ENCODE data around the gene SH3PXD2A. TPM values are rescaled to one million over a fixed set of nuclear protein-coding genes. Genes with fewer than 3 reads are reported as not detected.

Gene SH3PXD2A
- polyA plus RNA-seq, 4 donors = 2.2 to 28.3 (median 8.7) TPM

GRCh38 chr10:103703941-103704919 lies 151.1 kb downstream of the SH3PXD2A start:
- 51 to 73% (median 70%) methylated on average over 13 of the region's 13 CpGs for WGBS, 3 donors
- no peak for DNase-seq
- FAIRE-seq = no peak
- H3K27ac ChIP-seq (ENCODE audit: low read depth in 1 of 3, low read length in 2 of 3) = no peak overlapping the region
- no peaks in the 10 kb centered on the region for H3K27me3 ChIP-seq (ENCODE audit: control insufficient read depth in 3 of 3, insufficient read depth in 3 of 3, low read length in 3 of 3)
- H3K4me1 ChIP-seq (ENCODE audit: control insufficient read depth in 3 of 3, insufficient read depth in 2 of 3, low read depth in 1 of 3, low read length in 2 of 3) = no peaks in the 10 kb centered on the region
- no peaks in the 10 kb centered on the region for H3K9me3 ChIP-seq (ENCODE audit: control insufficient read depth in 2 of 2, insufficient read depth in 1 of 2, low read depth in 1 of 2, low read length in 1 of 2)
- H3K36me3 ChIP-seq (ENCODE audit: control insufficient read depth in 3 of 3, insufficient read depth in 2 of 3, low read depth in 1 of 3, low read length in 3 of 3) = peaks cover 0 to 64% (median 0%) of the 10 kb centered on the region in 3 donors
- H3K4me3 ChIP-seq (ENCODE audit: low read depth in 1 of 3, low read length in 3 of 3) = no peak overlapping the region

GRCh38 chr10:103701380-103702222 lies 153.8 kb downstream of the SH3PXD2A start:
- FAIRE-seq = no peak
- no peak overlapping the region for H3K4me3 ChIP-seq (ENCODE audit: low read depth in 1 of 3, low read length in 3 of 3)
- peaks cover 0 to 64% (median 0%) of the 10 kb centered on the region in 3 donors for H3K36me3 ChIP-seq (ENCODE audit: control insufficient read depth in 3 of 3, insufficient read depth in 2 of 3, low read depth in 1 of 3, low read length in 3 of 3)
- peaks cover 0 to 5% (median 0%) of the 10 kb centered on the region in 3 donors for H3K4me1 ChIP-seq (ENCODE audit: control insufficient read depth in 3 of 3, insufficient read depth in 2 of 3, low read depth in 1 of 3, low read length in 2 of 3)
- no peaks in the 10 kb centered on the region for H3K9me3 ChIP-seq (ENCODE audit: control insufficient read depth in 2 of 2, insufficient read depth in 1 of 2, low read depth in 1 of 2, low read length in 1 of 2)
- no peak for DNase-seq
- WGBS, 3 donors = 67 to 87% (median 77%) methylated on average over 1 of the region's 1 CpG
- no peak overlapping the region for H3K27ac ChIP-seq (ENCODE audit: low read depth in 1 of 3, low read length in 2 of 3)
- H3K27me3 ChIP-seq (ENCODE audit: control insufficient read depth in 3 of 3, insufficient read depth in 3 of 3, low read length in 3 of 3) = no peaks in the 10 kb centered on the region

DNA sequence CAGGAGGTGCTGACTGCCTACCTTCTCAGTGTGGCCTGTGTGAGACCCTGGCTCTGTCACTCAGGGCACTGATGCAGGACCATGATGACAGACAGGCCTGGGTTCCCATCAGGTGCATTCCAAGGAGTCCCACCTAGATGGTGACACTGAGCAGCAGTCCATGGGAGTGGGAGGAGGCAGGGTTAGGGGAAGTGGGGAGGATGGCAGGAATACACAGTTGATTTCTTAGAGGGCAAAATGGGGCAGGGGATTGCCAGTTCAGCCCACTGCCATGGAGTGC lies 155.0 kb downstream of the SH3PXD2A start:
- Histone ChIP-seq H3K4me1 (ENCODE audit: control insufficient read depth in 3 of 3, insufficient read depth in 2 of 3, low read depth in 1 of 3, low read length in 2 of 3) (peaks cover 4 to 16% (median 5%) of the 10 kb centered on the region in 3 donors), H3K9me3 (ENCODE audit: control insufficient read depth in 2 of 2, insufficient read depth in 1 of 2, low read depth in 1 of 2, low read length in 1 of 2) (no peaks in the 10 kb centered on the region), H3K4me3 (ENCODE audit: low read depth in 1 of 3, low read length in 3 of 3) (no peak overlapping the region), H3K27ac (ENCODE audit: low read depth in 1 of 3, low read length in 2 of 3) (no peak overlapping the region), H3K27me3 (ENCODE audit: control insufficient read depth in 3 of 3, insufficient read depth in 3 of 3, low read length in 3 of 3) (no peaks in the 10 kb centered on the region), H3K36me3 (ENCODE audit: control insufficient read depth in 3 of 3, insufficient read depth in 2 of 3, low read depth in 1 of 3, low read length in 3 of 3) (peaks cover 0 to 56% (median 0%) of the 10 kb centered on the region in 3 donors)
- DNase-seq (no peak), FAIRE-seq (no peak)

- no peak for FAIRE-seq
- DNase-seq = no peak
- H3K27ac ChIP-seq (ENCODE audit: low read depth in 1 of 3, low read length in 2 of 3) = no peak overlapping the region
- peaks cover 4 to 22% (median 11%) of the 10 kb centered on the region in 3 donors for H3K4me1 ChIP-seq (ENCODE audit: control insufficient read depth in 3 of 3, insufficient read depth in 2 of 3, low read depth in 1 of 3, low read length in 2 of 3)
- H3K4me3 ChIP-seq (ENCODE audit: low read depth in 1 of 3, low read length in 3 of 3) = no peak overlapping the region
- H3K27me3 ChIP-seq (ENCODE audit: control insufficient read depth in 3 of 3, insufficient read depth in 3 of 3, low read length in 3 of 3) = no peaks in the 10 kb centered on the region
- H3K9me3 ChIP-seq (ENCODE audit: control insufficient read depth in 2 of 2, insufficient read depth in 1 of 2, low read depth in 1 of 2, low read length in 1 of 2) = no peaks in the 10 kb centered on the region
- 77 to 88% (median 81%) methylated on average over 10 of the region's 10 CpGs for WGBS, 3 donors
- H3K36me3 ChIP-seq (ENCODE audit: control insufficient read depth in 3 of 3, insufficient read depth in 2 of 3, low read depth in 1 of 3, low read length in 3 of 3) = peaks cover 0 to 57% (median 0%) of the 10 kb centered on the region in 3 donors
These were observed 155.6 kb downstream of the SH3PXD2A start for GRCh38 chr10:103699611-103700435.

GRCh38 chr10:103698266-103698665 lies 157.1 kb downstream of the SH3PXD2A start:
- no peak for DNase-seq
- no peak for FAIRE-seq

GRCh38 chr10:103697787-103698186 lies 157.6 kb downstream of the SH3PXD2A start:
- H3K36me3 ChIP-seq (ENCODE audit: control insufficient read depth in 3 of 3, insufficient read depth in 2 of 3, low read depth in 1 of 3, low read length in 3 of 3) = peaks cover 0 to 43% (median 0%) of the 10 kb centered on the region in 3 donors
- H3K4me1 ChIP-seq (ENCODE audit: control insufficient read depth in 3 of 3, insufficient read depth in 2 of 3, low read depth in 1 of 3, low read length in 2 of 3) = peaks cover 9 to 37% (median 15%) of the 10 kb centered on the region in 3 donors
- H3K27ac ChIP-seq (ENCODE audit: low read depth in 1 of 3, low read length in 2 of 3) = no peak overlapping the region
- DNase-seq = no peak
- no peak for FAIRE-seq
- no peaks in the 10 kb centered on the region for H3K27me3 ChIP-seq (ENCODE audit: control insufficient read depth in 3 of 3, insufficient read depth in 3 of 3, low read length in 3 of 3)
- 95 to 99% (median 98%) methylated on average over 4 of the region's 4 CpGs for WGBS, 3 donors
- no peaks in the 10 kb centered on the region for H3K9me3 ChIP-seq (ENCODE audit: control insufficient read depth in 2 of 2, insufficient read depth in 1 of 2, low read depth in 1 of 2, low read length in 1 of 2)
- no peak overlapping the region for H3K4me3 ChIP-seq (ENCODE audit: low read depth in 1 of 3, low read length in 3 of 3)

More at GRCh38 chr10:103698266-103698665, 157.1 kb downstream of the SH3PXD2A start:
- peaks cover 0 to 48% (median 0%) of the 10 kb centered on the region in 3 donors for H3K36me3 ChIP-seq (ENCODE audit: control insufficient read depth in 3 of 3, insufficient read depth in 2 of 3, low read depth in 1 of 3, low read length in 3 of 3)
- 88 to 92% (median 89%) methylated on average over 3 to 4 of the region's 4 CpGs for WGBS, 3 donors
- H3K27me3 ChIP-seq (ENCODE audit: control insufficient read depth in 3 of 3, insufficient read depth in 3 of 3, low read length in 3 of 3) = no peaks in the 10 kb centered on the region
- no peak overlapping the region for H3K27ac ChIP-seq (ENCODE audit: low read depth in 1 of 3, low read length in 2 of 3)
- no peaks in the 10 kb centered on the region for H3K9me3 ChIP-seq (ENCODE audit: control insufficient read depth in 2 of 2, insufficient read depth in 1 of 2, low read depth in 1 of 2, low read length in 1 of 2)
- H3K4me1 ChIP-seq (ENCODE audit: control insufficient read depth in 3 of 3, insufficient read depth in 2 of 3, low read depth in 1 of 3, low read length in 2 of 3) = peaks cover 8 to 36% (median 15%) of the 10 kb centered on the region in 3 donors
- no peak overlapping the region for H3K4me3 ChIP-seq (ENCODE audit: low read depth in 1 of 3, low read length in 3 of 3)

GRCh38 chr10:103696411-103697145 lies 158.8 kb downstream of the SH3PXD2A start:
- 25 to 38% (median 35%) methylated on average over 10 of the region's 10 CpGs for WGBS, 3 donors
- H3K27me3 ChIP-seq (ENCODE audit: control insufficient read depth in 3 of 3, insufficient read depth in 3 of 3, low read length in 3 of 3) = no peaks in the 10 kb centered on the region
- DNase-seq (peak; percentile 58 to 79), FAIRE-seq (no peak)
- H3K36me3 ChIP-seq (ENCODE audit: control insufficient read depth in 3 of 3, insufficient read depth in 2 of 3, low read depth in 1 of 3, low read length in 3 of 3) = peaks cover 0 to 38% (median 0%) of the 10 kb centered on the region in 3 donors
- H3K27ac ChIP-seq (ENCODE audit: low read depth in 1 of 3, low read length in 2 of 3) = peak overlapping the region; percentile 49 to 83 (median 80)
- no peaks in the 10 kb centered on the region for H3K9me3 ChIP-seq (ENCODE audit: control insufficient read depth in 2 of 2, insufficient read depth in 1 of 2, low read depth in 1 of 2, low read length in 1 of 2)
- H3K4me3 ChIP-seq (ENCODE audit: low read depth in 1 of 3, low read length in 3 of 3) = no peak overlapping the region
- peaks cover 9 to 47% (median 15%) of the 10 kb centered on the region in 3 donors for H3K4me1 ChIP-seq (ENCODE audit: control insufficient read depth in 3 of 3, insufficient read depth in 2 of 3, low read depth in 1 of 3, low read length in 2 of 3)
